ENCODE measurements around the gene FGF13.

GRCh38 chrX:138754861-138755260, 43.3 kb upstream of the FGF13 start:
- TF ChIP-seq CTCF (conservative IDR thresholded peaks at IDR 0.05; ENCODE audit: low read length) (no peak), EZH2phosphoT487 (IDR thresholded peaks at IDR 0.05; ENCODE audit: borderline replicate concordance, low read depth, low read length) (no peak)
